HG02798 (cell line): ENCODE data around the gene RNF213.
"Not testable (repeated sequence)": the region's sequence is repeated elsewhere in the genome, so short reads cannot be mapped to it uniquely, and the experiment has no call there.

ENCODE experiments used
- ATAC-seq: cut with Tn5 transposase; IDR thresholded peaks from one replicate; pipeline ENCODE4 v1.9.1; 2021; ENCODE audit warnings: mild to moderate bottlenecking; ENCODE audit not compliant: unreplicated experiment, poor library complexity

RNF213 gene

GRCh38 chr17:80223838-80224497 lies 36.7 kb upstream of the RNF213 start:
- ATAC-seq = no peak

GRCh38 chr17:80224683-80225082 lies 36.0 kb upstream of the RNF213 start:
- ATAC-seq = no peak

- ATAC-seq = no peak
Measured at GRCh38 chr17:80225230-80225629, 35.4 kb upstream of the RNF213 start.

GRCh38 chr17:80227156-80227555 lies 33.5 kb upstream of the RNF213 start:
- no peak for ATAC-seq

- ATAC-seq = no peak
Measured at GRCh38 chr17:80227666-80228065, 33.0 kb upstream of the RNF213 start.

- ATAC-seq = no peak
Measured at GRCh38 chr17:80228477-80228876, 32.2 kb upstream of the RNF213 start.

- no peak for ATAC-seq
Measured at GRCh38 chr17:80229011-80229410, 31.6 kb upstream of the RNF213 start.

- no peak for ATAC-seq
Measured at GRCh38 chr17:80232438-80232837, 28.2 kb upstream of the RNF213 start.

- ATAC-seq = no peak
Measured at GRCh38 chr17:80233202-80233601, 27.4 kb upstream of the RNF213 start.

GRCh38 chr17:80236911-80237310 lies 23.7 kb upstream of the RNF213 start:
- ATAC-seq = no peak

GRCh38 chr17:80237386-80237785 lies 23.3 kb upstream of the RNF213 start:
- no peak for ATAC-seq

GRCh38 chr17:80242505-80242904 lies 18.1 kb upstream of the RNF213 start:
- ATAC-seq = no peak

- ATAC-seq = no peak
Measured at GRCh38 chr17:80243526-80244433, 16.9 kb upstream of the RNF213 start.

- not testable (repeated sequence) for ATAC-seq
Measured at GRCh38 chr17:80244448-80244847, 16.2 kb upstream of the RNF213 start.

- no peak for ATAC-seq
Measured at GRCh38 chr17:80244871-80245509, 15.7 kb upstream of the RNF213 start.

- no peak for ATAC-seq
Measured at GRCh38 chr17:80245566-80246265, 14.9 kb upstream of the RNF213 start.

- ATAC-seq = no peak
Measured at GRCh38 chr17:80246266-80246681, 14.4 kb upstream of the RNF213 start.

- no peak for ATAC-seq
Measured at GRCh38 chr17:80246726-80247125, 13.9 kb upstream of the RNF213 start.

- no peak for ATAC-seq
Measured at GRCh38 chr17:80247561-80247960, 13.1 kb upstream of the RNF213 start.
